GM19468 (cell line): ENCODE results near the gene PABPC1L.
A peak's percentile ranks its signal among the peaks of the same experiment; 100 is the strongest.
"Not testable (repeated sequence)": the region's sequence is repeated elsewhere in the genome, so short reads cannot be mapped to it uniquely, and the experiment has no call there.

Experiments used
- ATAC-seq: cut with Tn5 transposase; IDR thresholded peaks from one replicate; pipeline ENCODE4 v1.9.1; 2021; ENCODE audit warnings: mild to moderate bottlenecking, moderate library complexity, moderate number of reproducible peaks; ENCODE audit not compliant: unreplicated experiment; ENCODE audit errors: extremely low read depth

PABPC1L gene

GRCh38 chr20:44909872-44910689 is at the start of gene PABPC1L:
Gene PABPC1L, plus strand, starts transcription at chr20:44910060. Its CDS starts 84 bp downstream, at chr20:44910144.
- peak; percentile 69 for ATAC-seq

DNA sequence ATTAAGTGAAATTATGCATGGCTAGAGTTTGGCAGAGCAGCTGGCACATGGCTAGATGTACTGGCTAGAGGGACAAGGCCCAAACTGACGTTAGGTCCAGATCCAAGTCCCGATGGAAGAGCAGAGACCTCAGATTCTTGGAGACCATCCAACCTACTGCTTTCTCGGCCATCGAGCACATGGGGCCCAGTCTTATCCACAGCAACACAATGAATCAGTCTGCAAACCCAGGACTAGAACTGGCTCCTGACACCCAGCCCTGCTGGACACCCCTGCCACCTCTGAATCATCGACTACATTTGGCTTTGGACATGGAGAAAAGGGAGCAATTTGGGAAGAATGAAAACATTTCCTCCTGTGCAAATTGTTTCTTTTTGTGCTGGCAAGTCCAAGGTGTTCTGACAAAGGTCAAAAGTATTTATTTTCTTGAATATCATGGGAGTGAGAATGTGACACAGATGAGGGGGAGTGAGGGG is 48.3 kb upstream of the PABPC1L start:
- no peak for ATAC-seq

DNA sequence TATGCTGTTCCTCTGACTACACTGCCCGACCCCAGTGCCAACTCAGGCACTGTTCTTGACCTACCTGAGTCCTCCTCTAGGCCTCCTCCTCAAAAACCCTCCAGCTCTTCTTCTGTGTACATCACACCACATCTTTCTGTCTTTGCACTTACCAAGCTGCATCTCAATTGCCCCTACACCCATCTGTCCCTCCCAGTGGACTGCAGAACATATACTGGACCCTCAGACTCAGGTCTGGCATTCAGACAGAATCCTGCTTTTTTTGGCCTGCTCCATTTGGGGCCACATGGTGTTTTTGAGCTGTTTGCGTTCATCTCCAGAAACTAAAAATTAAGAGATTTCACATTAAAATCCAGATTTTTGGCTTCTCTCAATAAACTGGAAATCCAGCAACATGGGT is 47.6 kb upstream of the PABPC1L start:
- no peak for ATAC-seq

- ATAC-seq: not testable (repeated sequence)
Observed at GRCh38 chr20:44863365-44864084, 46.3 kb upstream of the PABPC1L start.

DNA sequence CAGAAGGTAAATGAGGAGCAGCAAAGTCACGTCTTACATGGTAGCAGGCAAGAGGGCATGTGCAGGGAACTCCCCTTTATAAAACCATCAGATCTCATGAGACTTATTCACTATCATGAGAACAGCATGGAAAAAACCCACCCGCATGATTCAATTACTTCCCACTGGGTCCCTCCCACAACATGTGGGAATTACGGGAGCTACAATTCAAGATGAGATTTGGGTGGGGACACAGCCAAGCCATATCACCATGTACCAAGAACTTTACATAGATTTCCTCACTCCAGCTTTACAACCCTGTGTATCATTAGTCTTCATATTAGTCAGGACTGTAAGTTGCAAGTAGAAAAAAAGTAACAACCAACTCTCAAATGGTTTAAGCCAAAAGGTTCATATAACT is 45.4 kb upstream of the PABPC1L start:
- ATAC-seq: not testable (repeated sequence)

DNA sequence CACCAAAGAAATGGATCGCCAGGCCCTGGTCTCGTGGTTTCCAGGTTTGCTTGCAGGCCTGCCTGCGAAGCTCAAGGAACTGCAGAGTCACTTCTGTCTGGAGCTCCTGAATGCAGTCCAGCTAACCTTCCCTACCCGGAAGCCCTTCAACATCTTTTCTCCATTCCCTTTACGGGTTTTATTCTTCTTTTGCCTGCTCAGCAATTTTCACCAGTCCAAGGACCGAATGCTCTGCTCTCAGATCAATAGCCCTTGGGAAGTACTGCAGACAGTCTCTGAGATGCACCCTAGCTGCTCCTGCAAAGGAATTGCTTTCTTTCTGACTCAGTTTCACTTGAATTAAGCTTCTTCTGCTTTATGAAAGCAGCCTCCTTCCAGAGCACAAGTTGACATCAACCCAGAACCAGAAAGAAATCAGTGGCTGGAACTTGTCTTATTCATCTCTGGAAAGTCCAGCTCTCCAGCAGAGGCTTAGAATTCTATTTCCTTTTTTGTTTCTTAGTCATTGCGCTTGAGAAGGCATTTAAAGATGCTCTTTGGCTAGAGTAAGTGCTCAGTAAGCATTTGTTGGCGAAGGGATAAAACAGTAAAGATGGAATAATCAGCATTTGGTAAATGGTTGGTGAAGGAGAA is 43.0 kb upstream of the PABPC1L start:
- no peak for ATAC-seq

DNA sequence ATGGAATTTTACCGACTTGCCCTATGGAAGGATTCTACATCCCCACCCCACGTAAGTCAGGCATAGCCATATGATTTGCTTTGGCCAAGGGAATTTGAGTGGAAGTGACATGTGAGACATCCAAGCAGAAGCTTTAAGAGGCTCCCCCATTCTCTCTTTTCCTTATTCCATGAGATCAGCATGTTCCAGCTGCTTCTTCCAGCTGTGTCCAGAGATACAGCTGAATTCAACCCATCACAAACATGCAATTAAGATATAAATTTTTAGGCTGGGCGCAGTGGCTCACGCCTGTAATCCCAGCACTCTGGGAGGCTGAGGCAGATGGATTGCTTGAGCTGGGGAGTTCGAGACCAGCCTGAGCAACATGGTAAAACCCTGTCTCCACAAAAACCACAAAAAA is 40.4 kb upstream of the PABPC1L start:
- ATAC-seq: no peak

GRCh38 chr20:44882360-44882759 is 27.5 kb upstream of the PABPC1L start:
- ATAC-seq: not testable (repeated sequence)

DNA sequence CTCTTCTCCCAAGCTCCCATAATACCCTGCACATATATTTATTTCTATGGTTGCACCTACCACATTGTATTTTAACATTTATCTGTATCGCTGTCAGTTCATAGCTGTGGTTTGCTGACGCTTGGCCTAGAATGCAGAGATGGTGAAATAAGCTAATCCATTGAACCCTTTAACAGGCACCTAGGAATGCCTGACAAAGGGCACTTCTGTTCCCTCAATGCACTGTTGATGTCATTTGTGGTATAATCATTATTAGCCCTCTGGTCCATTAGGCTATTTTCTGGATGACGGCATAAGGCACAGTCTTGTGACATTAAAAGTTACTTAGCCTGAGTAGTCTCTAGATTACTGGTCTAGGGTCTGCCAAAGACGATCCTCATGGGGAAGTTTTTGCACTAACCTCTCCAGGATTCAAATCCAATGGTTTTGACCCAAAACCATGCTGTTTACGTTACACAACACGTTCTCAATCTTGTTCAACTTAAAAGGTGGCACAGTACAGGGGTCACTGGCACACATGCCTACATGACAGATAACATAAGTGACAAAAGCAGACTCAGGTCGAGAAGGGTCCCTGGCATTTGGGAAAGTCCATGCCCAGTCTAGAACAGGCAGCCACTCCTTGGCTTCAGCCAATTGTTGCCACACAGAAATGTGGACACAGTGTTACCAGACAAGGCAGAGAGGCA is 26.5 kb upstream of the PABPC1L start:
- ATAC-seq: no peak

GRCh38 chr20:44884907-44885391 is 24.9 kb upstream of the PABPC1L start:
- ATAC-seq: no peak

DNA sequence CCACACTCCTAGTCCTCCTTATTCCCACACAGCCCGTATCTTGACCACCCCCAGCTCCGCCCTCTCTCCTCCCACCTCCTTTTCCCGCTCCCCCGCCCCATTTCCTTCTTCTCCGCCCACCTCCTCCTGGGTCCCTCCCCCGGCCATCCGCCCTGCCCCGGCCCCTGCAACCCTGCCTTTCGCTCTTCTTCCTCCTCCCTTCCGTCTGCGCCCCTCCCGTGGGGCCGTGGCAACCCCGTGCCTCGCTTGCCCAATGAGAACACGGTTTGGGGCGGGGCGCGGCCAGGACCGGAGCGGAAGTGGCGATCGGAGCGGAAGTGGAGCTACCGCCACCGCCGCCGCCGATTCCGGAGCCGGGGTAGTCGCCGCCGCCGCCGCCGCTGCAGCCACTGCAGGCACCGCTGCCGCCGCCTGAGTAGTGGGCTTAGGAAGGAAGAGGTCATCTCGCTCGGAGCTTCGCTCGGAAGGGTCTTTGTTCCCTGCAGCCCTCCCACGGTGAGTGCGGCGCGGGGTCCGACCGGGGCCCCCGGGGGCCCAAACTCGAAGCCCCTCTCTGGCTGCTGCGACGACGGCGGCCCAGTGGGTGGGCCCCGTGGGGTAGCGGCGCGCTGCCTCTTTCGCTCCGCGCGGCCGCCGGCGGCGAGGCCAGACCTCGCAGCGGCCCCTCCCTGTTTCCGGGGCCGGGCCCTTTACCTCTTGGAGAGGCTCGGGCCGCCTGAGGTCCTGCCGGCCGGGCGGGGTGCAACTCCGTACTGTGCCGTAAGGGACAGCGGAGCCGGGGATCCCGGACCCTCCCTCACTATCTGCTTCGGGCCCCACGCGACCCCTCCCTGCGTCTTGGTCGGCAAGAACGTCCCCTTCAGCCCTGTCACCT is 24.2 kb upstream of the PABPC1L start, which contains the start of gene YWHAB:
Gene YWHAB, plus strand, starts transcription at position 314 of the 874 bp plus-strand sequence. CDS start 15,829 bp downstream, outside the sequence.
- peak; percentile 48 for ATAC-seq

GRCh38 chr20:44886266-44886651 is 23.6 kb upstream of the PABPC1L start:
- no peak for ATAC-seq

- no peak for ATAC-seq
Observed at GRCh38 chr20:44886828-44887227, 23.0 kb upstream of the PABPC1L start.

GRCh38 chr20:44887466-44887865 is 22.4 kb upstream of the PABPC1L start:
- ATAC-seq: no peak

GRCh38 chr20:44888226-44889103 is 21.4 kb upstream of the PABPC1L start:
- no peak for ATAC-seq

DNA sequence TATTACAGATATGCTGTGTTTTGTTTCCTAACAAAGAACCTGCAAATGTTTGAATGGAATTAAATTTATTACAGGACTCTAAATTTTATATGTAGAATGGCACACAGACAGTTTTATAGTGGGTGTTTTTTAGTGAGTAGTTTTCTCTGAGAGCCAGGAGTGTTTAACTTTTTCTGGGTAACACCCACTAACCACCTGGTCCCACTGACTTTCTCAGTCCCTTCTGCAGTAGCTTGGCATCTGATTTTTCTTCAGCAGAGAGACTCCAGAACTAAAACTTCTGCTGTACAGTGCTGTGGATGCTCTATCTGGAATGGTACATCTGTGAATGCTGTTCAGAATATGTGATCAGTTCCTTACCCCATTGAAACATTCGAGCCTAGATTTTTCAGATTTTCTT is 18.0 kb upstream of the PABPC1L start:
- ATAC-seq: no peak

- ATAC-seq: no peak
Observed at GRCh38 chr20:44894959-44895358, 14.9 kb upstream of the PABPC1L start.

- no peak for ATAC-seq
Observed at GRCh38 chr20:44896583-44896982, 13.3 kb upstream of the PABPC1L start.
